RWPE1 (cell line): ENCODE measurements around the gene RPL31.

ENCODE experiments used
- CTCF ChIA-PET: fragments of 350-600 bp; sonication (Branson Sonifier 250); formaldehyde crosslinking; extraction: SDS; loops from one replicate; lab custom pipeline; 2021; lab: Yijun Ruan, JAX
- POLR2A ChIA-PET: fragments of 400-600 bp; formaldehyde crosslinking; extraction: SDS; loops from one replicate; lab custom pipeline; 2020; ENCODE audit warnings: antibody characterized with exemption; ENCODE audit not compliant: low non-redundant PET; lab: Yijun Ruan, JAX
- DNase-seq: peaks from one replicate; pipeline ENCODE4 v3.0.0; 2012; ENCODE audit warnings: low spot score
- H3K27ac ChIP-seq: fragments of 450-650 bp; 2 replicates; pipeline ENCODE4 v1.5.1; 2017
- TF ChIP-seq, protein P1 (sequence below): fragments of 450-650 bp; conservative IDR thresholded peaks from 2 replicates; pipeline ENCODE4 v1.5.1; 2017; ENCODE audit warnings: low read depth, mild to moderate bottlenecking

The RPL31 gene

DNA sequence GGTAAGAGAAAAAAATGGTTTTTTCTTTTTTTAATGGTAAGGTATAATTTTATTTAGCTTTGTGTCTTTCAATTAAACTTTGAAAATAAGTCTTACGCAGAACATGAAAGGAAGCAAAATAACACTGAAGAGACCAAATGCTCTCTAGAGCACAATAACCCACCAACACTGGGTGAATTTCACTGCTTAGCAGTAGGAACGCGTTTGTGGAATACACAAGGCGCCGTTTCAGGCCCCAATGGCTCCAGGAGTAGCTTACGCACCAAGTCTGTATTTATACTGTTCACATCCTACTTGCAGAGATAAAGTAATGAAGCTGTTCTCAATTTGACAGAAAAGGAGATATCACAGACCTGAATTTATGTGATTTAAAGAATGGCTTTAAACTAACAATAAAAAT, 23.5 kb downstream of the RPL31 start:
- CTCF ChIA-PET, result interaction anchor here (1.4 kb wide), 1 partner anchor 11 kb away, joined by 4 read pairs; no protein-coding TSS in a partner anchor
- POLR2A ChIA-PET, result no interaction called here

DNA sequence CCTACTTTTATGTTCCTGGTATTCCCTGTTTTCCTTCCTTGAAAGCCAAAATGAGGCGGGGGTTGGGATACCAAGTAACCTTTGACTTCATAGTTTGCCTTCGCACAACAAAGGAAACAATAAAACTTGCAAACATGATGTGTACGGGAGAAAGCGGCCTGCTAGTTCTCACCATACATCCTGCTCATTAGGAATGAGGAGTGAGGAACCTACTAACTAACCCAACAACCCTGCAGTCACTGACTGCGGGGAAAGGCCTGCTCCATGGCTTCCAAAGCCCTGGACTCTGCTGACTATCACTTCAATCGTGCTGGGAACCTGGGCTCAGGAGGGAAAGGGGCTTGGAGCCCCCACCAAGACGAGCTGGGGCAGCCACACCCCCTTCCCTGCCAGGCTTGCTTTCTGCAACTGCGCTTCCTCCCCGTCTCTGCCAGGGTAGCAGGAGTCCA, 24.2 kb downstream of the RPL31 start:
- DNase-seq, result no peak
- ChIA-PET CTCF (interaction anchor here (1.4 kb wide), 1 partner anchor 11 kb away, joined by 4 read pairs; no protein-coding TSS in a partner anchor), POLR2A (no interaction called here)
- TF ChIP-seq, protein P1, sequence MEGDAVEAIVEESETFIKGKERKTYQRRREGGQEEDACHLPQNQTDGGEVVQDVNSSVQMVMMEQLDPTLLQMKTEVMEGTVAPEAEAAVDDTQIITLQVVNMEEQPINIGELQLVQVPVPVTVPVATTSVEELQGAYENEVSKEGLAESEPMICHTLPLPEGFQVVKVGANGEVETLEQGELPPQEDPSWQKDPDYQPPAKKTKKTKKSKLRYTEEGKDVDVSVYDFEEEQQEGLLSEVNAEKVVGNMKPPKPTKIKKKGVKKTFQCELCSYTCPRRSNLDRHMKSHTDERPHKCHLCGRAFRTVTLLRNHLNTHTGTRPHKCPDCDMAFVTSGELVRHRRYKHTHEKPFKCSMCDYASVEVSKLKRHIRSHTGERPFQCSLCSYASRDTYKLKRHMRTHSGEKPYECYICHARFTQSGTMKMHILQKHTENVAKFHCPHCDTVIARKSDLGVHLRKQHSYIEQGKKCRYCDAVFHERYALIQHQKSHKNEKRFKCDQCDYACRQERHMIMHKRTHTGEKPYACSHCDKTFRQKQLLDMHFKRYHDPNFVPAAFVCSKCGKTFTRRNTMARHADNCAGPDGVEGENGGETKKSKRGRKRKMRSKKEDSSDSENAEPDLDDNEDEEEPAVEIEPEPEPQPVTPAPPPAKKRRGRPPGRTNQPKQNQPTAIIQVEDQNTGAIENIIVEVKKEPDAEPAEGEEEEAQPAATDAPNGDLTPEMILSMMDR, result no peak
- no peak overlapping the region; the same call in 1 of the 2 replicates for H3K27ac ChIP-seq

More for the DNA sequence above, 23.5 kb downstream of the RPL31 start:
- DNase-seq, result no peak
- H3K27ac ChIP-seq, result no peak overlapping the region
- TF ChIP-seq, protein P1, result no peak

DNA sequence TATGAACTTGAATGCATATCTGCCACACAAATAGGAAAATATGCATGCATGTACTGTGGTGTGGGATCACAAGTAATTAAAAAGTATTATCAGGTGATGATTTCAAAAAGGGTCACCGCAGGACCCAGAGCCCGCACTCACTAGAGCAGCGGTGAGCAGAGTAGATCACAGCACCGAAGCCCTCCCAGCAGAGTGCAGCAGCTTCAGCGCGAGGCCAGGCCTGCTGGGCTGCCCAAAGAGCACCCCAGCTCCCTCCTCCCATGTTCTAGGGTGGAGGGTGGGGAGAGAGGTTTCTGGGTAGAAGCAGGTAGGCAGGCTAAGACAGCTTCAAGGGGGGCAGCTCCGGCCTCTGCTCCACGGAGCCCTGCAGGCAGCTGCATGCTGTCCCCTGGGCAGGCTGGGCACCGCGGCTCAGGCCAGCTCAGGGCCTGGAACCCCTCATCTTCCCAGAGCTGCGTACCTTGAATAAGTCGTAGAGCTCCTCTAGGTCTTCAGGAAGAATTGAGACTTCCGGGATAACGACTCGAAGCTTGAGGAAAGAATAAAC, 24.9 kb downstream of the RPL31 start:
- peak overlapping the region; percentile 35; the same call in 1 of the 2 replicates for H3K27ac ChIP-seq
- DNase-seq, result no peak
- TF ChIP-seq, protein P1, result no peak
- ChIA-PET CTCF (no interaction called here), POLR2A (no interaction called here)

DNA sequence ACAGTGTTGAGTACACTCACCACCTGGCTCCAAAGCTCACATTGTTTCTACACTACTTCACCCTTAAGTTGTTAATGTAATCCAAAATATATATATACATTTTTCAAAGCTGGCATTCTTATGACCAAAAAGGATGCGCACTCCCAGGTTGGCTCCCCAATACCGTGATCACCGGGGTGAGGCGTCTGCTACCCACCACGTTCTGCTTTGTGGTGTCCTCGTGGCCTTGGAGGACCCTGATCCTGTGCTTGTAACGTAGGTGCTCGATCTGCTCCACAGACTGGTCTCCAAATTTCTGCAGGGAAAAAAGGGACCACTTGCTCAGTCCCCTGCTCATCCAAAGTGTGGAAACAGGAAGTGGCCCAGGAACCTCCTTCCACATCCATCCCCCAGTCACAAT, 25.8 kb downstream of the RPL31 start:
- POLR2A ChIA-PET, result no interaction called here
- TF ChIP-seq, protein P1, result no peak
- H3K27ac ChIP-seq, result peak overlapping the region; percentile 35
- CTCF ChIA-PET, result no interaction called here
- DNase-seq, result no peak

DNA sequence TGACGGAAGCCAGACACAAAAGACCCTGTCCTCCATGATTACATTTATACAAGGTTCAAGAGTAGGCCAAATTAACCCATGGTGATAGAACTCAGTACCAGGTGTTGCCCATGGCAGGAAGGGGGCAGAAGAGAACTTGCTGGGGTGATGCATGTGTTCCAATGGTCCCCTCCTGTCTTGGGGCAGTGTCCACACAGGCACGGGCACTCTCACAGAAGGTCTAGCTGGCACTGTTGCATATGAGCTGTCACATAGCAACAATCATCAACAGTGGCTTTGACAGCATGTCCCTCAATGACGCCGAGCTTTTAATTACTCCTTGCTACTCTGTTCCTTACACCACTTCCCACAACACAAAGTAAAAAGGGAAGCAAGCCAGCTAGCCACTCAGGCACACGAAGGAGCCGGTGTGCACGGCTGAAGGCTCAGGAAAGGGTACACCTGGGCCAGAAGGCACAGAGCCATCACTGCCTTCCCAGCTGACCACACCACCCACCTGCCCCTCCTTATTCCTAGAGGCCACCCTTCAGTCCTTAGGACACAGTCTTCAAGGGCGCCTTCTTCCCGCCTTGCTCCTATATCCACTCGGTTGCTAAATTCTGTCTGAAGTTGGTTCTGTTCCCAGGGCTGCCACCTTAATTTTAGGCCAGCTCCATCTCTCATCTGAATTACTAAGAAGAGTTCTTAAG, 28.9 kb downstream of the RPL31 start:
- ChIA-PET CTCF (interaction anchor here (1.2 to 2.3 kb wide), 2 partner anchors 18 to 122 kb away, joined by 3 to 9 read pairs; no protein-coding TSS in a partner anchor), POLR2A (interaction anchor here (0.9 kb wide), 1 partner anchor 19 kb away, joined by 3 read pairs; no protein-coding TSS in a partner anchor)
- no peak overlapping the region for H3K27ac ChIP-seq
- no peak for DNase-seq
- TF ChIP-seq, protein P1, result no peak

DNA sequence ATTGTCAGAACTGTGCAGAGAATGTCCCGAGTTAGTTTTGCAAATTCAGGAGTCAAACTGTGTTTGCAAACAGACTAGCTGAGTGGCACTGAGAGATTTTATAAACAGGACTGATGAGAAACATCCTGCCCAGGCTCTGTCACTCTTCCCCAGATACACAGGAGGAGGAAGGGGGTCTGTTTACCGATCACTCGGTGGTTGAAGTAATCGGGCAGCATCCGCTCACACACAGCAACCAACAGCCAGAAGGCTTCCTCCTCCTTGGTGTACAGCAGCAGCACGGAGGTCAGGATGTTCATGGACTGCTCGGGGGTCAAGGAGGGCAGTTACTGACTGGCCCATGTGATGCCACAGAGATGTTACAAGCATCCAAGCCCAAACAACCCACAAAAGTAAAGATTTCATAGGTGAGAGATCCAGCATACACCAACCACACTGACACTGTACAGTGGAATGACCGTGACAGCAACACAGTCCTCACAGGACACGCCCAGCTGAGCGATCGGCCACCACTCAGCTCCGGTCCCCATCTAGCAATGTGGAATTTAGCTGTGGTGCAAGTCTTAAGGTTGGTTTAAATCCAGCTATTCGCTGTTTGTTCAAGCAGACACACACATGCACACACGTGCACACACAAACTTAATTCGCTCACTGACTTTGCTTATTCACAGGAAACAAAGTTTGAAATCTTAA, 30.1 kb downstream of the RPL31 start:
- TF ChIP-seq, protein P1, result no peak
- CTCF ChIA-PET, result interaction anchor here (0.6 to 2.3 kb wide), 2 partner anchors 46 to 121 kb away, joined by 4 to 9 read pairs; no protein-coding TSS in a partner anchor

More for the DNA sequence above, 30.1 kb downstream of the RPL31 start:
- peak overlapping the region; percentile 24; the same call in 1 of the 2 replicates for H3K27ac ChIP-seq
- POLR2A ChIA-PET, result no interaction called here
- DNase-seq, result no peak
